Neural cell (in vitro differentiated cells): Measurements from ENCODE around the gene HOXC11.

ENCODE experiments used
- CTCF ChIP-seq: fragments of 450-650 bp; IDR thresholded peaks from 2 replicates; pipeline ENCODE4 v1.5.1; 2014; ENCODE audit warnings: antibody characterized with exemption, mild to moderate bottlenecking, moderate library complexity; ENCODE audit not compliant: poor library complexity, severe bottlenecking
- EP300 ChIP-seq: fragments of 450-650 bp; conservative IDR thresholded peaks from 2 replicates; pipeline ENCODE4 v1.6.1; 2014; ENCODE audit warnings: antibody characterized with exemption, mild to moderate bottlenecking, moderate library complexity; ENCODE audit not compliant: poor library complexity, severe bottlenecking
- EZH2 ChIP-seq: fragments of 200-600, 300-800 bp; shearing (Covaris generic), sonication (generic); IDR thresholded peaks from 2 replicates; pipeline ENCODE4 v1.6.1; 2014; ENCODE audit warnings: antibody characterized with exemption, low read length, borderline replicate concordance, mild to moderate bottlenecking; ENCODE audit not compliant: insufficient read depth, poor library complexity, severe bottlenecking
- RAD21 ChIP-seq: fragments of 450-650 bp; conservative IDR thresholded peaks from 2 replicates; pipeline ENCODE4 v1.6.1; 2014; ENCODE audit warnings: antibody characterized with exemption, mild to moderate bottlenecking, moderate library complexity
- REST ChIP-seq: IDR thresholded peaks from 2 replicates; pipeline ENCODE4 v1.6.1; 2012; ENCODE audit warnings: borderline replicate concordance
- SMC3 ChIP-seq: fragments of 450-650 bp; conservative IDR thresholded peaks from 2 replicates; pipeline ENCODE4 v1.6.1; 2014; ENCODE audit warnings: antibody characterized with exemption, mild to moderate bottlenecking, moderate library complexity; ENCODE audit not compliant: poor library complexity
- TAF1 ChIP-seq: IDR thresholded peaks from 2 replicates; pipeline ENCODE4 v1.6.1; 2012; ENCODE audit warnings: low read depth

DNA sequence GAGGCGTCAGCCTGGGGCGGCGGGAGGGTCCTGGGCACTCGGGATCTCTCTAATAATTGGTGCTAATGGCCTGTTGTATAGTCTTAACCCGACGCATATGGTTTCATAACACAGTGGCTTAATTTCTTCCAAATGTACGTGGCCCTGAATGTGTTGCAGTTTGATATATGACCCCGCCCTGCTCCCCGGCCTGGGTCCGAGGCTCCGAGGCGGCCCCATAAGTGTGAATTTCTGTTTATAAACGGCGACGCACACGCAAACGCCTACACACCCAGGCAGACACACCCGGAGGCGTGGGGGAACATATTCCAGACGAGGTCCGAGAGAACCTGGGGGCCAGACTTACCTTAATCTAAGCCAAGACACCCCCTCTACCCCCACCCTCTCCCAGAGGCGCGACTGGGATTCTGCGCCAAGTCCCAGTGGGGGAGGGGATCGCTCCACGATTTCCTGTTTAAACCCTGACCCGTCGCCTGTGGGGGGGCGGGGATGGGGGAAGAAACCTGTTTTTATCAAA, 45.6 kb downstream of the HOXC11 start:
- TF ChIP-seq CTCF: no peak
- TF ChIP-seq SMC3: no peak
- no peak for TF ChIP-seq EP300
- no peak for TF ChIP-seq REST
- TF ChIP-seq EZH2: no peak
- no peak for TF ChIP-seq TAF1
- no peak for TF ChIP-seq RAD21
